GM12878 (cell line): ENCODE measurements around the gene LIPF. TPM values are rescaled to one million over a fixed set of nuclear protein-coding genes. Genes with fewer than 3 reads are reported as not detected.

Experiments
- ATAC-seq: fragments of 200-7000 bp; cut with Tn5 transposase; 3 replicates; pipeline ENCODE4 v1.9.1; 2020; ENCODE audit warnings: mild to moderate bottlenecking, moderate library complexity
- BruUV-seq: library from RNA; stranded (reverse); fragments of 400-500 nt; replicated peaks from 2 replicates; lab custom pipeline; 2021; lab: Mats Ljungman, UMichigan
- CTCF ChIA-PET: fragments of 300-600 bp; sonication (Branson Sonifier 250); formaldehyde crosslinking; extraction: SDS; loops from one replicate; lab custom pipeline; 2021; ENCODE audit warnings: inconsistent platforms; lab: Yijun Ruan, JAX
- POLR2A ChIA-PET: fragments of 350-600 bp; formaldehyde crosslinking; extraction: SDS; loops from one replicate; lab custom pipeline; 2021; ENCODE audit warnings: inconsistent platforms; lab: Charles Lee
- RAD21 ChIA-PET: fragments of 300-600 bp; sonication (Branson Sonifier 250); formaldehyde crosslinking; loops from one replicate; lab custom pipeline; 2023; ENCODE audit warnings: antibody characterized with exemption; ENCODE audit not compliant: unreplicated experiment; lab: Charles Lee
- SMC1A ChIA-PET: fragments of 300-600 bp; sonication (Branson Sonifier 250); formaldehyde crosslinking; loops from one replicate; lab custom pipeline; 2023; ENCODE audit not compliant: unreplicated experiment, uncharacterized antibody; lab: Charles Lee
- DNase-seq: peaks from one replicate; pipeline ENCODE4 v3.0.0-alpha.2; 2011; ENCODE audit warnings: low read depth, low spot score
- FAIRE-seq: peaks from 3 replicates; lab custom pipeline; 2011; peaks lifted over from hg19 to GRCh38; lab: Jason Lieb, UNC
- H2AFZ ChIP-seq: 2 replicates; pipeline ENCODE4 v1.6.0; 2011; ENCODE audit warnings: low read depth, low read length, control low read depth; ENCODE audit not compliant: control insufficient read depth
- H3K27ac ChIP-seq: 2 replicates; pipeline ENCODE4 v1.5.1; 2011; ENCODE audit warnings: control low read depth; ENCODE audit not compliant: control insufficient read depth, insufficient read depth
- H3K27me3 ChIP-seq, 2 experiments: replicated peaks in 1 of 2; 2 replicates each; pipeline versions ENCODE4 v1.6.0 to v1.6.1; 2011; ENCODE audit warnings: low read length in 1 of 2; ENCODE audit not compliant: control insufficient read depth in 2 of 2, insufficient read depth in 2 of 2
- H3K36me3 ChIP-seq, 2 experiments: 2 replicates each; pipeline ENCODE4 v1.5.1; 2011; ENCODE audit warnings: low read length in 1 of 2; ENCODE audit not compliant: control insufficient read depth in 2 of 2, insufficient read depth in 2 of 2
- H3K4me1 ChIP-seq: 2 replicates; pipeline ENCODE4 v1.6.1; 2011; ENCODE audit warnings: mild to moderate bottlenecking, low read length, moderate library complexity, mixed read lengths; ENCODE audit not compliant: control insufficient read depth, insufficient read depth
- H3K4me2 ChIP-seq: 2 replicates; pipeline ENCODE4 v1.6.0; 2011; ENCODE audit warnings: control low read depth; ENCODE audit not compliant: control insufficient read depth, insufficient read depth
- H3K4me3 ChIP-seq: fragments of 200-600 bp; sonication (generic); 2 replicates; pipeline ENCODE4 v1.5.1; 2016
- H3K79me2 ChIP-seq: 2 replicates; pipeline ENCODE4 v1.6.0; 2011; ENCODE audit warnings: low read length; ENCODE audit not compliant: control insufficient read depth, insufficient read depth
- H3K9ac ChIP-seq: 2 replicates; pipeline ENCODE4 v1.8.0; 2011; ENCODE audit warnings: low read length, control low read depth, mixed read lengths; ENCODE audit not compliant: control insufficient read depth, insufficient read depth
- H3K9me3 ChIP-seq: replicated peaks from 3 replicates; pipeline ENCODE4 v1.5.1; 2011; ENCODE audit warnings: mild to moderate bottlenecking, low read length; ENCODE audit not compliant: control insufficient read depth, insufficient read depth
- H4K20me1 ChIP-seq: 2 replicates; pipeline ENCODE4 v1.6.0; 2011; ENCODE audit not compliant: control insufficient read depth, insufficient read depth
- CBX3 ChIP-seq: fragments of 200-600 bp; sonication (generic); IDR thresholded peaks from 2 replicates; pipeline ENCODE4 v1.6.1; 2016; ENCODE audit warnings: low read depth, borderline replicate concordance
- CEBPB ChIP-seq, 2 experiments: fragments of 150-350 bp in 1 of 2; IDR thresholded peaks; 2 replicates each; pipeline ENCODE4 v1.6.1; 2012 to 2014; ENCODE audit warnings: low read depth in 2 of 2, low read length in 2 of 2, borderline replicate concordance in 1 of 2, inconsistent platforms in 1 of 2
- CHD4 ChIP-seq: fragments of 200-600 bp; sonication (generic); IDR thresholded peaks from 2 replicates; pipeline ENCODE4 v1.6.1; 2016; ENCODE audit warnings: mild to moderate bottlenecking
- ELK1 ChIP-seq: IDR thresholded peaks from 2 replicates; pipeline ENCODE4 v1.6.1; 2012; ENCODE audit warnings: low read depth, low read length, improper control_type of control experiment
- EZH2 ChIP-seq: IDR thresholded peaks from 2 replicates; pipeline ENCODE4 v1.6.1; 2012; ENCODE audit warnings: low read depth, mild to moderate bottlenecking, control low read depth, inconsistent platforms, low read length, borderline replicate concordance; ENCODE audit not compliant: control insufficient read depth
- FOXM1 ChIP-seq: IDR thresholded peaks from 2 replicates; pipeline ENCODE4 v1.6.1; 2012; ENCODE audit warnings: low read depth, mild to moderate bottlenecking, inconsistent platforms, low read length, moderate library complexity
- GABPA ChIP-seq: IDR thresholded peaks from 2 replicates; pipeline ENCODE4 v1.6.1; 2014; ENCODE audit warnings: antibody characterized with exemption, low read depth, mild to moderate bottlenecking, inconsistent platforms
- GATAD2B ChIP-seq: fragments of 450-650 bp; conservative IDR thresholded peaks from 2 replicates; pipeline ENCODE4 v1.6.1; 2017; ENCODE audit warnings: low read depth, mild to moderate bottlenecking, moderate library complexity
- HCFC1 ChIP-seq: fragments of 150-350 bp; IDR thresholded peaks from 2 replicates; pipeline ENCODE4 v1.6.1; 2014; ENCODE audit warnings: low read length
- IKZF2 ChIP-seq, 2 experiments: fragments of 450-650 bp; IDR thresholded peaks; 2 replicates each; pipeline ENCODE4 v1.6.1; 2017; ENCODE audit warnings: mild to moderate bottlenecking in 2 of 2, moderate library complexity in 2 of 2
- NBN ChIP-seq: fragments of 450-650 bp; IDR thresholded peaks from 2 replicates; pipeline ENCODE4 v1.6.1; 2016
- RAD21 ChIP-seq: IDR thresholded peaks from 2 replicates; pipeline ENCODE4 v1.6.1; 2011; ENCODE audit warnings: mild to moderate bottlenecking, low read depth, low read length, moderate library complexity; ENCODE audit not compliant: insufficient read depth
- RBBP5 ChIP-seq: fragments of 200-600 bp; sonication (generic); conservative IDR thresholded peaks from 2 replicates; pipeline ENCODE4 v1.6.1; 2016
- RFX5 ChIP-seq: IDR thresholded peaks from 2 replicates; pipeline ENCODE4 v1.6.1; 2011; ENCODE audit warnings: low read depth, low read length, improper control_type of control experiment
- SMAD5 ChIP-seq: IDR thresholded peaks from 2 replicates; pipeline ENCODE4 v1.6.1; 2016; ENCODE audit warnings: antibody characterized with exemption, low read depth
- SMC3 ChIP-seq: IDR thresholded peaks from 2 replicates; pipeline ENCODE4 v1.6.1; 2011; ENCODE audit warnings: low read length, improper control_type of control experiment, borderline replicate concordance
- YBX1 ChIP-seq: fragments of 450-650 bp; IDR thresholded peaks from 2 replicates; pipeline ENCODE4 v1.6.1; 2016; ENCODE audit warnings: antibody characterized with exemption
- ZBED1 ChIP-seq: IDR thresholded peaks from 2 replicates; pipeline ENCODE4 v1.6.1; 2016; ENCODE audit warnings: borderline replicate concordance
- ZNF24 ChIP-seq: fragments of 450-650 bp; IDR thresholded peaks from 2 replicates; pipeline ENCODE4 v1.6.1; 2017; ENCODE audit warnings: antibody characterized with exemption, mild to moderate bottlenecking
- in situ Hi-C: fragments of 300-500 bp; cut with MboI; formaldehyde crosslinking; loops from 9 replicates; pipeline ENCODE4 v1.14.3; 2018; ENCODE audit warnings: mixed read lengths
- intact Hi-C: fragments of 100-400 bp; cut with micrococcal nuclease; formaldehyde crosslinking; loops from one replicate; pipeline ENCODE4 v1.14.2; 2022; ENCODE audit not compliant: unreplicated experiment
- polyA plus RNA-seq, 11 experiments: library from polyadenylated mRNA; depleted of rRNA in 4 of 11; unstranded in 6 of 11; stranded (reverse) in 5 of 11; fragments of >200 nt; fragmentation: Nextera tagmentation in 4 of 11; fragmentation: Illumina TruSeq in 1 of 11; extraction: Ambion mirVana in 4 of 11; extraction: Trizol in 1 of 11; gene quantifications; 1 replicate in 1 of 11; 2 replicates in 10 of 11; pipeline versions ENCODE4 v1.2.1 to v1.2.3, GENCODE V29; 2011 to 2016; ENCODE audit warnings: inconsistent platforms in 2 of 11, missing spikeins in 2 of 11, low read depth in 1 of 11
- total RNA-seq, 4 experiments: library from RNA; depleted of rRNA in 3 of 4; stranded (reverse); fragments of >200 nt in 3 of 4; fragmentation: Illumina TruSeq in 1 of 4; extraction: Trizol in 1 of 4; gene quantifications; 2 replicates each; pipeline versions ENCODE4 v1.2.1 to v1.2.3, GENCODE V29; 2013 to 2021
- TF ChIP-seq, protein P1 (sequence below): fragments of 150-350 bp; IDR thresholded peaks from 2 replicates; pipeline ENCODE4 v1.6.1; 2016; ENCODE audit warnings: low read depth, low read length

LIPF gene
- total and polyA plus RNA-seq, 10 of the 15 experiments (the other 5 are each of a cell fraction or from before 2014, with no cell fraction given) = not detected

- TF ChIP-seq NBN (no peak), YBX1 (no peak)
These were observed 18.2 kb downstream of the LIPF start (continued) for GRCh38 chr10:88682491-88682890.

- no peaks in the 10 kb centered on the region for H4K20me1 ChIP-seq
- intact Hi-C loops = loop anchor here (1.0 to 5.0 kb wide), 3 partner anchors 104 to 245 kb away; no protein-coding TSS in a partner anchor
- no peaks in the 10 kb centered on the region for H3K79me2 ChIP-seq
- H3K27ac ChIP-seq = no peak overlapping the region
- no peak for DNase-seq
- no peaks in the 10 kb centered on the region for H3K9me3 ChIP-seq
- no peak overlapping the region for H3K9ac ChIP-seq
- no peaks in the 10 kb centered on the region for H3K4me1 ChIP-seq
- in situ Hi-C loops = loop anchor here (5.0 kb wide), 1 partner anchor 129 kb away; no protein-coding TSS in a partner anchor
- ATAC-seq = peak; percentile 53
- FAIRE-seq = peak; percentile 82
- H3K27me3 ChIP-seq = no peaks in the 10 kb centered on the region
- no peak overlapping the region for H3K4me2 ChIP-seq
- H2AFZ ChIP-seq = no peak overlapping the region
- BruUV-seq = no TSS peak
- SMC1A ChIA-PET = interaction anchor here (0.7 to 3.4 kb wide), 10 partner anchors 11 to 456 kb away, joined by 3 to 17 read pairs (median 4); no protein-coding TSS in a partner anchor
- CTCF ChIA-PET = interaction anchor here (0.6 to 6.8 kb wide), 26 partner anchors 9 to 523 kb away, joined by 3 to 71 read pairs (median 5); partner anchors contain the start of genes CH25H and RNLS
- RAD21 ChIA-PET = interaction anchor here (0.9 to 2.2 kb wide), 7 partner anchors 117 to 245 kb away, joined by 3 to 11 read pairs (median 3); no protein-coding TSS in a partner anchor
- no peaks in the 10 kb centered on the region for H3K36me3 ChIP-seq
- POLR2A ChIA-PET = no interaction called here
- no peak overlapping the region for H3K4me3 ChIP-seq
- TF ChIP-seq ELK1 = no peak
- peak; percentile 61; the same call in 1 of the 2 replicates for TF ChIP-seq SMC3
- no peak for TF ChIP-seq RBBP5
- no peak for TF ChIP-seq CEBPB (IDR thresholded peaks at IDR 0.05; ENCODE audit: borderline replicate concordance in 1 of 2, low read depth in 2 of 2, low read length in 2 of 2)
- no peak for TF ChIP-seq CHD4
- TF ChIP-seq CBX3 = no peak
- TF ChIP-seq GATAD2B = no peak
- TF ChIP-seq IKZF2 (IDR thresholded peaks at IDR 0.05) = no peak
- no peak for TF ChIP-seq RFX5
- no peak for TF ChIP-seq ZNF24
- TF ChIP-seq ZBED1 = no peak
- TF ChIP-seq RAD21 = peak; percentile 84
- TF ChIP-seq HCFC1 = no peak
- TF ChIP-seq FOXM1 = 0 out of 2 replicates have a peak, but pooled peaks have one; percentile 39
- TF ChIP-seq EZH2 = no peak
- TF ChIP-seq GABPA = no peak
- TF ChIP-seq SMAD5 = no peak
- TF ChIP-seq, protein P1, sequence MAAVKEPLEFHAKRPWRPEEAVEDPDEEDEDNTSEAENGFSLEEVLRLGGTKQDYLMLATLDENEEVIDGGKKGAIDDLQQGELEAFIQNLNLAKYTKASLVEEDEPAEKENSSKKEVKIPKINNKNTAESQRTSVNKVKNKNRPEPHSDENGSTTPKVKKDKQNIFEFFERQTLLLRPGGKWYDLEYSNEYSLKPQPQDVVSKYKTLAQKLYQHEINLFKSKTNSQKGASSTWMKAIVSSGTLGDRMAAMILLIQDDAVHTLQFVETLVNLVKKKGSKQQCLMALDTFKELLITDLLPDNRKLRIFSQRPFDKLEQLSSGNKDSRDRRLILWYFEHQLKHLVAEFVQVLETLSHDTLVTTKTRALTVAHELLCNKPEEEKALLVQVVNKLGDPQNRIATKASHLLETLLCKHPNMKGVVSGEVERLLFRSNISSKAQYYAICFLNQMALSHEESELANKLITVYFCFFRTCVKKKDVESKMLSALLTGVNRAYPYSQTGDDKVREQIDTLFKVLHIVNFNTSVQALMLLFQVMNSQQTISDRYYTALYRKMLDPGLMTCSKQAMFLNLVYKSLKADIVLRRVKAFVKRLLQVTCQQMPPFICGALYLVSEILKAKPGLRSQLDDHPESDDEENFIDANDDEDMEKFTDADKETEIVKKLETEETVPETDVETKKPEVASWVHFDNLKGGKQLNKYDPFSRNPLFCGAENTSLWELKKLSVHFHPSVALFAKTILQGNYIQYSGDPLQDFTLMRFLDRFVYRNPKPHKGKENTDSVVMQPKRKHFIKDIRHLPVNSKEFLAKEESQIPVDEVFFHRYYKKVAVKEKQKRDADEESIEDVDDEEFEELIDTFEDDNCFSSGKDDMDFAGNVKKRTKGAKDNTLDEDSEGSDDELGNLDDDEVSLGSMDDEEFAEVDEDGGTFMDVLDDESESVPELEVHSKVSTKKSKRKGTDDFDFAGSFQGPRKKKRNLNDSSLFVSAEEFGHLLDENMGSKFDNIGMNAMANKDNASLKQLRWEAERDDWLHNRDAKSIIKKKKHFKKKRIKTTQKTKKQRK = no peak
These were observed 23.7 kb downstream of the LIPF start for GRCh38 chr10:88687853-88688467.
